Measurements from ENCODE around the gene TMEM95.
"Not testable (repeated sequence)": the region's sequence is repeated elsewhere in the genome, so short reads cannot be mapped to it uniquely, and the experiment has no call there.

Gene TMEM95

GRCh38 chr17:7334938-7335538 lies 19.9 kb upstream of the TMEM95 start:
- CTCF ChIA-PET = interaction anchor here (1.0 to 5.7 kb wide), 10 partner anchors 8 to 226 kb away, joined by 3 to 62 read pairs (median 10); partner anchors contain the start of genes KCTD11 and TMEM95
- DNase-seq (ENCODE audit: extremely low spot score) = no peak

DNA sequence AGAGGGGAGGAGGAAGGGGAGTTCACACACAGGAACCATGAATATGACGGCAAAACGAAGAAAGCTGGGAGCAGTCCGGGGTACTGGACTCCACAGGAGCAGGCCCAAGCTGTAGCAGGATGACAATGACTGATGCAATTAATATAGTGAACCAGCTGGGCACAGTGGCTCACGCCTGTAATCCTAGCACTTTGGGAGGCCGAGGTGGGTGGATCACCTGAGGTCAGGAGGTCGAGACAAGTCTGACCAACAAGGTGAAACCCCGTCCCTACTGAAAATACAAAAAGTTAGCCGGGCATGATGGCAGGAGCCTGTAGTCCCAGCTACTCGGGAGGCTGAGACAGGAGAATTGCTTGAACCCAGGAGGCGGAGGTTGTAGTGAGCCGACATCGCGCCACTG lies 19.2 kb upstream of the TMEM95 start:
- POLR2A ChIA-PET = interaction anchor here (1.2 to 1.5 kb wide), 2 partner anchors 14 to 149 kb away, joined by 3 to 7 read pairs; partner anchors contain the start of gene POLR2A
- not testable (repeated sequence) for DNase-seq (ENCODE audit: extremely low spot score)
- CTCF ChIA-PET = interaction anchor here (0.8 to 5.7 kb wide), 13 partner anchors 9 to 253 kb away, joined by 3 to 62 read pairs (median 6); partner anchors contain the start of genes KCTD11, SENP3 and TMEM95

More at GRCh38 chr17:7334938-7335538, 19.9 kb upstream of the TMEM95 start:
- POLR2A ChIA-PET = no interaction called here
- TF ChIP-seq CTCF (IDR thresholded peaks at IDR 0.05; ENCODE audit: control extremely low read depth, extremely low read depth, low read depth, missing control alignments) = no peak

GRCh38 chr17:7336240-7337175 lies 18.4 kb upstream of the TMEM95 start, which contains the start of gene ACAP1:
ACAP1 (plus strand) TSS chr17:7336529; CDS start chr17:7336735, 206 bp downstream.
- peak; percentile 81 for DNase-seq (ENCODE audit: extremely low spot score)
- ChIA-PET POLR2A (interaction anchor here (0.7 to 1.5 kb wide), 4 partner anchors 8 to 148 kb away, joined by 3 to 7 read pairs (median 3); partner anchors contain the start of gene POLR2A), CTCF (interaction anchor here (0.8 to 5.7 kb wide), 12 partner anchors 9 to 253 kb away, joined by 3 to 62 read pairs (median 8); partner anchors contain the start of genes CHRNB1, KCTD11, SENP3 and TMEM95)
- TF ChIP-seq CTCF (IDR thresholded peaks at IDR 0.05; ENCODE audit: control extremely low read depth, extremely low read depth, low read depth, missing control alignments) = peak; percentile 18

DNA sequence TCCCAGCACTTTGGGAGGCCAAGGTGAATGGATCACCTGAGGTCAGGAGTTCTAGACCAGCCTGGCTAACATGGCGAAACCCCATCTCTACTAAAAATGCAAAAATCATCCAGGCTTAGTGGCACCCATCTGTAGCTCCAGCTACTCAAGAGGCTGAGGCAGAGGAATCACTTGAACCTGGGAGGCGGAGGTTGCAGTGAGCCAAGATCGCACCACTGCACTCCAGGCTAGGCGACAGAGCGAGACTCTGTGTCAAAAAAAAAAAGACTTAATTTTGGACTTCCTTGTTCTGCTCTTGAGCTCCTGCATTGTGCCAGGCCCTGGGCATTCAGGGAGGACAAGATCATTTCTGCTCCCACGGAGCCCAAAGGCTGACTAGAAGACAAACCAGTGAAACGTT lies 17.4 kb upstream of the TMEM95 start:
- DNase-seq (ENCODE audit: extremely low spot score); POLR2A ChIA-PET: not testable (repeated sequence)
- CTCF ChIA-PET = interaction anchor here (1.1 to 5.7 kb wide), 7 partner anchors 11 to 188 kb away, joined by 3 to 62 read pairs (median 16); partner anchors contain the start of genes CHRNB1, KCTD11 and TMEM95

GRCh38 chr17:7340179-7340578 lies 14.8 kb upstream of the TMEM95 start:
- no peak for TF ChIP-seq CTCF (IDR thresholded peaks at IDR 0.05; ENCODE audit: control extremely low read depth, extremely low read depth, low read depth, missing control alignments)
- CTCF ChIA-PET = interaction anchor here (1.3 to 1.7 kb wide), 2 partner anchors 14 to 16 kb away, joined by 4 read pairs; no protein-coding TSS in a partner anchor
- DNase-seq (ENCODE audit: extremely low spot score) = no peak
- POLR2A ChIA-PET = no interaction called here

- no peak for DNase-seq (ENCODE audit: extremely low spot score)
Observed at GRCh38 chr17:7341842-7342241, 13.1 kb upstream of the TMEM95 start.

More at GRCh38 chr17:7341842-7342241, 13.1 kb upstream of the TMEM95 start:
- CTCF ChIA-PET = interaction anchor here (0.8 to 4.0 kb wide), 5 partner anchors 11 to 62 kb away, joined by 3 to 15 read pairs (median 3); partner anchors contain the start of genes NEURL4 and TMEM95
- POLR2A ChIA-PET = interaction anchor here (0.6 kb wide), 1 partner anchor 43 kb away, joined by 3 read pairs; no protein-coding TSS in a partner anchor
- TF ChIP-seq CTCF (IDR thresholded peaks at IDR 0.05; ENCODE audit: control extremely low read depth, extremely low read depth, low read depth, missing control alignments) = no peak

Measured in GM10248 (cell line).